HepG2 (cell line): Measurements from ENCODE around the gene TUBB3. TPM values are rescaled to one million over a fixed set of nuclear protein-coding genes. Genes with fewer than 3 reads are reported as not detected.
A peak's percentile ranks its signal among the peaks of the same experiment; 100 is the strongest.

ENCODE experiments used
- ASH2L ChIP-seq: fragments of 300-600, 200-600 bp; sonication (generic); IDR thresholded peaks from 2 replicates; pipeline ENCODE4 v1.7.0; 2017; ENCODE audit warnings: low read depth, mild to moderate bottlenecking, moderate library complexity, mixed read lengths, low read length; ENCODE audit not compliant: insufficient read length
- CCAR2 ChIP-seq: fragments of 200-400 bp; formaldehyde crosslinking; optimal IDR thresholded peaks from 2 replicates; pipeline ENCODE3; 2018; ENCODE audit warnings: low read depth, mild to moderate bottlenecking, low read length, moderate library complexity
- CHD4 ChIP-seq: fragments of 200-600 bp; sonication (generic); IDR thresholded peaks from 2 replicates; pipeline ENCODE4 v1.7.0; 2017; ENCODE audit warnings: mild to moderate bottlenecking, low read length, borderline replicate concordance
- EEA1 ChIP-seq: sonication (generic); formaldehyde crosslinking; IDR thresholded peaks from 2 replicates; pipeline ENCODE4 v1.5.1; 2020; ENCODE audit warnings: mild to moderate bottlenecking, missing genetic modification reagents, borderline replicate concordance
- ETV6 ChIP-seq: sonication (generic); formaldehyde crosslinking; conservative IDR thresholded peaks from 2 replicates; pipeline ENCODE4 v1.4.0; 2020; ENCODE audit warnings: missing genetic modification reagents
- IRX3 ChIP-seq: sonication (generic); formaldehyde crosslinking; IDR thresholded peaks from 2 replicates; pipeline ENCODE4 v1.8.1; 2023; ENCODE audit warnings: mild to moderate bottlenecking, low read depth, missing genetic modification reagents, borderline replicate concordance
- KAT8 ChIP-seq: IDR thresholded peaks from 2 replicates; pipeline ENCODE4 v1.6.1; 2016; ENCODE audit warnings: missing genetic modification reagents, missing compliant biosample characterization
- LCORL ChIP-seq, 2 experiments: fragments of 450-650 bp in 1 of 2; sonication (generic) in 1 of 2; formaldehyde crosslinking in 1 of 2; IDR thresholded peaks; 2 replicates each; pipeline versions ENCODE4 v1.5.0 to v1.6.1; 2017 to 2020; ENCODE audit warnings: antibody characterized with exemption in 1 of 2, missing genetic modification reagents in 1 of 2
- MIER2 ChIP-seq: IDR thresholded peaks from 2 replicates; pipeline ENCODE4 v1.6.1; 2016; ENCODE audit warnings: missing biosample characterization, missing genetic modification reagents
- MLXIP ChIP-seq: sonication (generic); formaldehyde crosslinking; IDR thresholded peaks from 2 replicates; pipeline ENCODE4 v1.9.0; 2021; ENCODE audit warnings: missing genetic modification reagents, borderline replicate concordance
- MYC ChIP-seq: sonication (generic); formaldehyde crosslinking; IDR thresholded peaks from 2 replicates; pipeline ENCODE4 v1.9.0; 2021; ENCODE audit warnings: missing genetic modification reagents, borderline replicate concordance
- NFKBIZ ChIP-seq: IDR thresholded peaks from 2 replicates; pipeline ENCODE4 v1.6.1; 2018; ENCODE audit warnings: missing genetic modification reagents, missing compliant biosample characterization
- NR2F6 ChIP-seq, 2 experiments: IDR thresholded peaks; 2 replicates each; pipeline ENCODE4 v1.6.1; 2016; ENCODE audit warnings: antibody characterized with exemption in 1 of 2, mild to moderate bottlenecking in 1 of 2
- RFX3 ChIP-seq: IDR thresholded peaks from 2 replicates; pipeline ENCODE4 v1.6.1; 2016; ENCODE audit warnings: missing biosample characterization, missing genetic modification reagents
- SMAD3 ChIP-seq: sonication (generic); formaldehyde crosslinking; IDR thresholded peaks from 2 replicates; pipeline ENCODE4 v1.4.0; 2020; ENCODE audit warnings: missing genetic modification reagents
- SSRP1 ChIP-seq: IDR thresholded peaks from 2 replicates; pipeline ENCODE4 v1.6.1; 2016; ENCODE audit warnings: control low read depth
- TEF ChIP-seq: sonication (generic); formaldehyde crosslinking; IDR thresholded peaks from 2 replicates; pipeline ENCODE4 v1.5.0; 2020; ENCODE audit warnings: missing genetic modification reagents
- THAP11 ChIP-seq: IDR thresholded peaks from 2 replicates; pipeline ENCODE4 v1.6.1; 2016; ENCODE audit warnings: missing biosample characterization, missing genetic modification reagents
- TP53 ChIP-seq: sonication (generic); formaldehyde crosslinking; conservative IDR thresholded peaks from 2 replicates; pipeline ENCODE4 v1.4.0; 2020; ENCODE audit warnings: missing genetic modification reagents
- U2AF2 ChIP-seq: fragments of 200-400 bp; formaldehyde crosslinking; IDR thresholded peaks from 2 replicates; pipeline ENCODE4 v1.6.1; 2017; ENCODE audit warnings: low read depth, mild to moderate bottlenecking, low read length
- YEATS4 ChIP-seq: sonication (generic); formaldehyde crosslinking; IDR thresholded peaks from 2 replicates; pipeline ENCODE4 v1.4.0; 2020; ENCODE audit warnings: missing genetic modification reagents, borderline replicate concordance
- ZBTB7A ChIP-seq: sonication (generic); formaldehyde crosslinking; IDR thresholded peaks from 2 replicates; pipeline ENCODE4 v1.8.0; 2022; ENCODE audit warnings: mild to moderate bottlenecking, missing genetic modification reagents
- ZNF121 ChIP-seq: sonication (generic); formaldehyde crosslinking; IDR thresholded peaks from 2 replicates; pipeline ENCODE4 v1.5.0; 2020; ENCODE audit warnings: mild to moderate bottlenecking, missing genetic modification reagents
- ZNF225 ChIP-seq: sonication (generic); formaldehyde crosslinking; IDR thresholded peaks from 2 replicates; pipeline ENCODE4 v1.4.0; 2020; ENCODE audit warnings: mild to moderate bottlenecking, missing genetic modification reagents
- ZNF550 ChIP-seq: sonication (generic); formaldehyde crosslinking; IDR thresholded peaks from 2 replicates; pipeline ENCODE4 v1.4.0; 2020; ENCODE audit warnings: mild to moderate bottlenecking, missing genetic modification reagents, borderline replicate concordance
- ZNF562 ChIP-seq: sonication (generic); formaldehyde crosslinking; IDR thresholded peaks from 2 replicates; pipeline ENCODE4 v1.8.0; 2022; ENCODE audit warnings: missing genetic modification reagents, borderline replicate concordance
- ZNF792 ChIP-seq: IDR thresholded peaks from 2 replicates; pipeline ENCODE4 v1.6.1; 2016
- polyA plus RNA-seq, 8 experiments: library from polyadenylated mRNA; depleted of rRNA in 3 of 8; stranded (reverse) in 7 of 8; unstranded in 1 of 8; fragments of >200 nt; fragmentation: Illumina TruSeq in 4 of 8; extraction: Trizol in 4 of 8; gene quantifications; 2 replicates each; pipeline versions ENCODE4 v1.2.1 to v1.2.3, GENCODE V29; 2011 to 2016; ENCODE audit warnings: low read depth in 4 of 8, missing spikeins in 1 of 8, mixed read lengths in 1 of 8; ENCODE audit not compliant: insufficient read depth in 1 of 8
- total RNA-seq, 5 experiments: library from RNA; depleted of rRNA; stranded (reverse); fragments of >200 nt; fragmentation: Illumina TruSeq; extraction: Trizol; gene quantifications; 2 replicates each; pipeline ENCODE4 v1.2.3, GENCODE V29; 2016; ENCODE audit warnings: low read depth in 1 of 5

TUBB3 gene
- total and polyA plus RNA-seq, 2 of the 13 experiments (the other 11 are each of a cell fraction or from before 2014, with no cell fraction given): 110 to 185 TPM

- peak; percentile 78 for TF ChIP-seq NFKBIZ (CRISPR knock-in tag)
- TF ChIP-seq ZBTB7A (CRISPR knock-in tag): peak; percentile 99
- TF ChIP-seq ZNF562 (CRISPR knock-in tag): no peak
- TF ChIP-seq EEA1 (CRISPR knock-in tag): peak; percentile 94
- no peak for TF ChIP-seq LCORL (IDR thresholded peaks at IDR 0.05)
- peak; percentile 94; the same call in 1 of the 2 replicates for TF ChIP-seq LCORL (CRISPR knock-in tag; IDR thresholded peaks at IDR 0.05)
- peak; percentile 21; the same call in 1 of the 2 replicates for TF ChIP-seq SSRP1 (CRISPR knock-in tag)
- 0 out of 2 replicates have a peak, but pooled peaks have one; percentile 80 for TF ChIP-seq ETV6 (CRISPR knock-in tag)
- TF ChIP-seq TEF (CRISPR knock-in tag): peak; percentile 52; the same call in 1 of the 2 replicates
- TF ChIP-seq U2AF2: no peak
- no peak for TF ChIP-seq IRX3 (CRISPR knock-in tag)
- peak; percentile 95 for TF ChIP-seq NR2F6 (IDR thresholded peaks at IDR 0.05)
- peak; percentile 98 for TF ChIP-seq NR2F6 (CRISPR knock-in tag; IDR thresholded peaks at IDR 0.05)
- peak; percentile 86 for TF ChIP-seq MYC (CRISPR knock-in tag)
- no peak; the same call in 1 of the 2 replicates for TF ChIP-seq SMAD3
- no peak for TF ChIP-seq MLXIP (CRISPR knock-in tag)
- peak; percentile 33; the same call in 1 of the 2 replicates for TF ChIP-seq ZNF550 (CRISPR knock-in tag)
- TF ChIP-seq ASH2L: peak; percentile 82
- TF ChIP-seq ZNF792 (CRISPR knock-in tag): 0 out of 2 replicates have a peak, but pooled peaks have one; percentile 30
- TF ChIP-seq TP53 (CRISPR knock-in tag): no peak
- TF ChIP-seq CHD4: no peak
- no peak; the same call in none of the 2 replicates for TF ChIP-seq ZNF225 (CRISPR knock-in tag)
- peak; percentile 73 for TF ChIP-seq THAP11 (CRISPR knock-in tag)
- TF ChIP-seq MIER2: 0 out of 2 replicates have a peak, but pooled peaks have one; percentile 9
- TF ChIP-seq ZNF121 (CRISPR knock-in tag): peak; percentile 94
- TF ChIP-seq CCAR2: no peak
- peak; percentile 67; the same call in 1 of the 2 replicates for TF ChIP-seq KAT8 (CRISPR knock-in tag)
- TF ChIP-seq YEATS4 (CRISPR knock-in tag): peak; percentile 81; the same call in 1 of the 2 replicates
- no peak for TF ChIP-seq RFX3
Observed at GRCh38 chr16:89915303-89916232, 7.6 kb upstream of the TUBB3 start (continued).
